OCI-LY1 (cell line): ENCODE measurements around the gene TERT.

Source experiments
- H2AFZ ChIP-seq: fragments of 200-600 bp; sonication (generic), shearing (Covaris generic); 2 replicates; pipeline ENCODE4 v1.6.0; 2014; ENCODE audit warnings: antibody characterized with exemption, mild to moderate bottlenecking, low read length
- H3F3A ChIP-seq: fragments of 200-600 bp; sonication (generic), shearing (Covaris generic); 2 replicates; pipeline ENCODE4 v1.6.0; 2014; ENCODE audit warnings: mild to moderate bottlenecking, antibody characterized with exemption, low read length, moderate library complexity; ENCODE audit not compliant: insufficient read depth
- H3K27ac ChIP-seq: fragments of 200-600 bp; sonication (generic); 2 replicates; pipeline ENCODE4 v1.5.1; 2014; ENCODE audit warnings: low read length, mixed run types, mild to moderate bottlenecking, low read depth; ENCODE audit not compliant: poor library complexity, severe bottlenecking
- H3K27me3 ChIP-seq: fragments of 200-600 bp; sonication (generic); 2 replicates; pipeline ENCODE4 v1.6.0; 2014; ENCODE audit warnings: antibody characterized with exemption, mild to moderate bottlenecking, low read length, moderate library complexity; ENCODE audit not compliant: insufficient read depth
- H3K36me3 ChIP-seq: fragments of 200-600 bp; sonication (generic); 2 replicates; pipeline ENCODE4 v1.6.1; 2014; ENCODE audit warnings: mild to moderate bottlenecking, antibody characterized with exemption, low read length, moderate library complexity, mixed read lengths; ENCODE audit not compliant: insufficient read depth
- H3K4me1 ChIP-seq: fragments of 200-600 bp; sonication (generic); 2 replicates; pipeline ENCODE4 v1.5.1; 2014; ENCODE audit warnings: mild to moderate bottlenecking, low read length, moderate library complexity; ENCODE audit not compliant: insufficient read depth, severe bottlenecking
- H3K4me2 ChIP-seq: fragments of 200-600 bp; sonication (generic), shearing (Covaris generic); 2 replicates; pipeline ENCODE4 v1.6.1; 2014; ENCODE audit warnings: low read length
- H3K4me3 ChIP-seq: fragments of 200-600 bp; sonication (generic); 2 replicates; pipeline ENCODE4 v1.5.1; 2014; ENCODE audit warnings: low read length, low read depth, mild to moderate bottlenecking, mixed read lengths; ENCODE audit not compliant: poor library complexity, severe bottlenecking
- H3K79me2 ChIP-seq: fragments of 200-600 bp; shearing (Covaris generic); 2 replicates; pipeline ENCODE4 v1.6.1; 2016; ENCODE audit warnings: mixed run types, low read length, mixed read lengths; ENCODE audit not compliant: insufficient read depth
- H3K9ac ChIP-seq: fragments of 200-600 bp; sonication (generic), shearing (Covaris generic); 2 replicates; pipeline ENCODE4 v1.6.1; 2014; ENCODE audit warnings: mild to moderate bottlenecking, low read length, mixed read lengths
- H3K9me2 ChIP-seq: fragments of 200-600 bp; sonication (generic), shearing (Covaris generic); 2 replicates; pipeline ENCODE4 v1.6.1; 2014; ENCODE audit warnings: low read depth, mild to moderate bottlenecking, low read length, mixed read lengths
- H3K9me3 ChIP-seq: fragments of 200-600 bp; shearing (Covaris generic); 2 replicates; pipeline ENCODE4 v1.6.1; 2014; ENCODE audit warnings: low read length, mixed read lengths
- H4K20me1 ChIP-seq: fragments of 200-600 bp; sonication (generic), shearing (Covaris generic); 2 replicates; pipeline ENCODE4 v1.6.0; 2016; ENCODE audit warnings: mild to moderate bottlenecking, low read length; ENCODE audit not compliant: insufficient read depth
- EZH2 ChIP-seq: fragments of 200-600 bp; sonication (generic), shearing (Covaris generic); IDR thresholded peaks from 2 replicates; pipeline ENCODE4 v1.8.0; 2017; ENCODE audit warnings: borderline replicate concordance, mixed run types, mild to moderate bottlenecking, antibody characterized with exemption, low read length, moderate library complexity, mixed read lengths
- TF ChIP-seq, protein P1 (sequence below): fragments of 200-600 bp; sonication (generic), shearing (Covaris generic); IDR thresholded peaks from 2 replicates; pipeline ENCODE4 v1.5.1; 2017; ENCODE audit warnings: mild to moderate bottlenecking, antibody characterized with exemption, low read length, moderate library complexity, mixed read lengths

Gene TERT

DNA sequence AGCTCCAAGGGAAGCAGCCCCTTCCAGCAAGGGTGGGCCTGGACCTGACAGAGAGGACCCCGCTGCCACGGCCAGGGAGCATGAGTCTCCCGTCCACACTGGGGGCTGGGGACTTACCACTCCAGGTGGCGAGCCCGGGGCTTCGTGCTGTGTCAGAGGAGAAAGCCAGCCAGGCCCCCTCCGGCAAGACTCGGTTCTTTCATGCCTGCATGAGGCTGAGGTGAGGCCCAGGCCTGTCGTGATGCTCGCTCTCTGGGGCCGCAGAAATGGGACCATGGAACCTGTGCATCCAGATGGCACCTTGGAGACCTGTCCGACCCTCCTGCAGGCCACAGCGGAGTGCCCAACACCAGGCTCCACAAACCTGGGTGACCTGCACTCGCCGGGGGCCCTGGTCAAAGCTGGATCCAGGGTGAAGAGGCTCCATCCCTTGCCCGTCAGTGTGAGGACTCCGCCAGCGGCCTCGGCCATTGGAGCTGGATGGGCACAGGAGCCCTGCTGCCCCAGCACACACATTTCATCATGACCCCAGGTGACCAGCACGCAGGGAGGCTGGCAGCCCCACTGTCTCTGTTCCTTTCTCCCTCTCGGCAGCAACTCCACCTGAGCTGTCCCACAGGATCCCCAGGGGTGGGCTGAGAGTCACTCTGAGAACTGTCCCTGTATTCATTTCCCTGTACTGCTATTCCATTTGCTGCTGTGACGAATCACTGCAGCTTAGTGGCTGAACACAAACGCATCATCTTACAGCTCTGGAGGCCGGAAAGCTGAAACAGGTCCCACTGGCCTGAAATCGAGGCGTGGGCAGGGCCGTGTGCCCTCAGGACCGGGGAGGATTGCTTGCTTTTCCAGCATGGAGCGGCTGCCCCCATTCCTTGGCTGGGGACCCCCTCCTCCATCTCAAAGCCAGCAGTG lies 45.2 kb downstream of the TERT start:
- H3K4me1 ChIP-seq, result no peaks in the 10 kb centered on the region
- no peak overlapping the region for H3K4me3 ChIP-seq
- H3K9me3 ChIP-seq, result no peaks in the 10 kb centered on the region
- H3K27me3 ChIP-seq, result peaks cover 3% of the 10 kb centered on the region; the same call in 1 of the 2 replicates
- no peak overlapping the region for H2AFZ ChIP-seq
- H3K9me2 ChIP-seq, result no peaks in the 10 kb centered on the region
- no peaks in the 10 kb centered on the region for H3K36me3 ChIP-seq
- no peak overlapping the region for H3K9ac ChIP-seq
- H3K4me2 ChIP-seq, result no peak overlapping the region
- no peaks in the 10 kb centered on the region for H4K20me1 ChIP-seq
- H3K27ac ChIP-seq, result no peak overlapping the region
- TF ChIP-seq EZH2, result no peak
- TF ChIP-seq, protein P1, sequence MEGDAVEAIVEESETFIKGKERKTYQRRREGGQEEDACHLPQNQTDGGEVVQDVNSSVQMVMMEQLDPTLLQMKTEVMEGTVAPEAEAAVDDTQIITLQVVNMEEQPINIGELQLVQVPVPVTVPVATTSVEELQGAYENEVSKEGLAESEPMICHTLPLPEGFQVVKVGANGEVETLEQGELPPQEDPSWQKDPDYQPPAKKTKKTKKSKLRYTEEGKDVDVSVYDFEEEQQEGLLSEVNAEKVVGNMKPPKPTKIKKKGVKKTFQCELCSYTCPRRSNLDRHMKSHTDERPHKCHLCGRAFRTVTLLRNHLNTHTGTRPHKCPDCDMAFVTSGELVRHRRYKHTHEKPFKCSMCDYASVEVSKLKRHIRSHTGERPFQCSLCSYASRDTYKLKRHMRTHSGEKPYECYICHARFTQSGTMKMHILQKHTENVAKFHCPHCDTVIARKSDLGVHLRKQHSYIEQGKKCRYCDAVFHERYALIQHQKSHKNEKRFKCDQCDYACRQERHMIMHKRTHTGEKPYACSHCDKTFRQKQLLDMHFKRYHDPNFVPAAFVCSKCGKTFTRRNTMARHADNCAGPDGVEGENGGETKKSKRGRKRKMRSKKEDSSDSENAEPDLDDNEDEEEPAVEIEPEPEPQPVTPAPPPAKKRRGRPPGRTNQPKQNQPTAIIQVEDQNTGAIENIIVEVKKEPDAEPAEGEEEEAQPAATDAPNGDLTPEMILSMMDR, result no peak
- no peaks in the 10 kb centered on the region for H3F3A ChIP-seq
- no peaks in the 10 kb centered on the region for H3K79me2 ChIP-seq

DNA sequence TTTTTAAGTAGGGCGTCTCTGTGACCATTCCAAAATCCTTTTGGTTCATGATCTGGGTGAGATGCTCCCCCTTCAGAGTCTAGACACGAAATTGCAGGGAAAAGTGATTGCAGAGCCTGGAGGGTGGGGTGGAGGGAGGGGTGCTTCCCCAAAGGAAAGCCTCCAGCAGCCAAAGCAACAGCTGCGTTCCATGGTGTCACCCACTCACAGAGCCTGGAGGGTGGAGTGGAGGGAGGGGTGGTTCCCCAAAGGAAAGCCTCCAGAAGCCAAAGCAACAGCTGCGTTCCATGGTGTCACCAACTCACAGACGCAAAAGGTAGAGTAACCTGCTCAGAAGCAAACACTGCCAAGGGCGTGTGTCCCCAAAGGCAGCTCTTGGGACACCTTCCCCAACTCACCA lies 47.1 kb downstream of the TERT start:
- H3K9me3 ChIP-seq, result no peaks in the 10 kb centered on the region
- no peak overlapping the region for H3K27ac ChIP-seq
- H3K4me2 ChIP-seq, result no peak overlapping the region
- H2AFZ ChIP-seq, result no peak overlapping the region
- no peaks in the 10 kb centered on the region for H3K4me1 ChIP-seq
- no peaks in the 10 kb centered on the region for H3K9me2 ChIP-seq
- no peaks in the 10 kb centered on the region for H3K79me2 ChIP-seq
- no peaks in the 10 kb centered on the region for H3F3A ChIP-seq
- H4K20me1 ChIP-seq, result no peaks in the 10 kb centered on the region
- no peaks in the 10 kb centered on the region for H3K36me3 ChIP-seq
- no peak overlapping the region for H3K4me3 ChIP-seq
- H3K27me3 ChIP-seq, result peaks cover 3% of the 10 kb centered on the region; the same call in 1 of the 2 replicates
- no peak for TF ChIP-seq EZH2
- TF ChIP-seq, protein P1, result no peak
- no peak overlapping the region for H3K9ac ChIP-seq

- Histone ChIP-seq H3K27ac (no peak overlapping the region), H3K36me3 (no peaks in the 10 kb centered on the region), H3K27me3 (peaks cover 3% of the 10 kb centered on the region; the same call in 1 of the 2 replicates), H3K9ac (no peak overlapping the region), H3F3A (no peaks in the 10 kb centered on the region), H3K9me2 (no peaks in the 10 kb centered on the region), H3K4me2 (no peak overlapping the region), H3K4me3 (no peak overlapping the region), H4K20me1 (no peaks in the 10 kb centered on the region), H2AFZ (no peak overlapping the region), H3K4me1 (no peaks in the 10 kb centered on the region), H3K9me3 (no peaks in the 10 kb centered on the region), H3K79me2 (no peaks in the 10 kb centered on the region)
- TF ChIP-seq, protein P1, result no peak
- no peak for TF ChIP-seq EZH2
These were observed 48.0 kb downstream of the TERT start for GRCh38 chr5:1246711-1247431.
